SU-DHL-6 (cell line): ENCODE data around the gene MGP.

ENCODE experiments used
- H2AFZ ChIP-seq: fragments of 200-600 bp; sonication (generic); 2 replicates; pipeline ENCODE4 v1.6.1; 2014; ENCODE audit warnings: low read depth, mild to moderate bottlenecking, moderate library complexity, mixed read lengths, antibody characterized with exemption, low read length; ENCODE audit not compliant: severe bottlenecking
- H3F3A ChIP-seq: fragments of 200-600 bp; shearing (Covaris generic); 2 replicates; pipeline ENCODE4 v1.6.0; 2016; ENCODE audit warnings: antibody characterized with exemption, mild to moderate bottlenecking; ENCODE audit not compliant: insufficient read depth
- H3K27ac ChIP-seq: fragments of 200-600 bp; sonication (generic); 2 replicates; pipeline ENCODE4 v1.5.1; 2016; ENCODE audit warnings: low read depth, mild to moderate bottlenecking, low read length, moderate library complexity, mixed read lengths
- H3K27me3 ChIP-seq: fragments of 200-600 bp; sonication (generic), shearing (Covaris generic); 2 replicates; pipeline ENCODE4 v1.6.0; 2014; ENCODE audit warnings: mild to moderate bottlenecking, low read length
- H3K36me3 ChIP-seq: fragments of 200-600 bp; sonication (generic); 2 replicates; pipeline ENCODE4 v1.6.1; 2014; ENCODE audit warnings: mild to moderate bottlenecking, low read length, mixed read lengths
- H3K4me2 ChIP-seq: fragments of 300-600, 200-600 bp; shearing (Covaris generic), sonication (generic); 2 replicates; pipeline ENCODE4 v1.6.0; 2014; ENCODE audit warnings: low read length, low read depth, mild to moderate bottlenecking; ENCODE audit not compliant: poor library complexity, severe bottlenecking
- H3K4me3 ChIP-seq: fragments of 200-600 bp; sonication (generic); 2 replicates; pipeline ENCODE4 v1.5.1; 2014; ENCODE audit warnings: antibody characterized with exemption, low read length, mild to moderate bottlenecking, mixed read lengths; ENCODE audit not compliant: insufficient read depth, poor library complexity, severe bottlenecking
- H3K79me2 ChIP-seq: fragments of 200-600 bp; sonication (generic); 2 replicates; pipeline ENCODE4 v1.6.1; 2014; ENCODE audit warnings: mild to moderate bottlenecking, low read length, moderate library complexity; ENCODE audit not compliant: insufficient read depth
- H3K9ac ChIP-seq: fragments of 200-600 bp; sonication (generic); 2 replicates; pipeline ENCODE4 v1.7.0; 2014; ENCODE audit warnings: mild to moderate bottlenecking, low read length
- H3K9me2 ChIP-seq: fragments of 200-600 bp; sonication (generic); replicated peaks from 2 replicates; pipeline ENCODE4 v1.6.1; 2014; ENCODE audit warnings: low read length; ENCODE audit not compliant: insufficient read depth
- H3K9me3 ChIP-seq: fragments of 200-600 bp; sonication (generic); 2 replicates; pipeline ENCODE4 v1.6.1; 2014; ENCODE audit warnings: low read length, mixed read lengths; ENCODE audit not compliant: insufficient read depth
- H4K20me1 ChIP-seq: fragments of 200-600 bp; sonication (generic); 2 replicates; pipeline ENCODE4 v1.6.1; 2014; ENCODE audit warnings: low read depth, mild to moderate bottlenecking, antibody characterized with exemption, low read length, moderate library complexity, mixed read lengths
- CTCF ChIP-seq: fragments of 200-600 bp; sonication (generic); IDR thresholded peaks from one replicate; pipeline ENCODE4 v1.5.1; 2017; ENCODE audit warnings: antibody characterized with exemption, mild to moderate bottlenecking, low read length, moderate library complexity; ENCODE audit not compliant: insufficient read depth, poor library complexity, severe bottlenecking
- EZH2phosphoT487 ChIP-seq: fragments of 200-600 bp; sonication (generic), shearing (Covaris generic); conservative IDR thresholded peaks from 2 replicates; pipeline ENCODE4 v1.6.1; 2018; ENCODE audit warnings: mild to moderate bottlenecking, antibody characterized with exemption, low read length, moderate library complexity, mixed read lengths

MGP gene

GRCh38 chr12:14904854-14905253 lies 19.2 kb upstream of the MGP start:
- TF ChIP-seq CTCF = no peak
- TF ChIP-seq EZH2phosphoT487 = no peak
- no peaks in the 10 kb centered on the region for H3K9me3 ChIP-seq
- H3K36me3 ChIP-seq = no peaks in the 10 kb centered on the region
- no peak overlapping the region for H3K27ac ChIP-seq
- no peaks in the 10 kb centered on the region for H3K79me2 ChIP-seq
- no peaks in the 10 kb centered on the region for H4K20me1 ChIP-seq
- H3K4me2 ChIP-seq = no peak overlapping the region
- no peak overlapping the region for H2AFZ ChIP-seq
- H3K27me3 ChIP-seq = no peaks in the 10 kb centered on the region
- H3F3A ChIP-seq = no peaks in the 10 kb centered on the region
- H3K9ac ChIP-seq = no peak overlapping the region
- no peak overlapping the region for H3K4me3 ChIP-seq
- H3K9me2 ChIP-seq = no peaks in the 10 kb centered on the region

- no peaks in the 10 kb centered on the region for H4K20me1 ChIP-seq
- H3K79me2 ChIP-seq = no peaks in the 10 kb centered on the region
- H3K4me2 ChIP-seq = no peak overlapping the region
- no peak overlapping the region for H3K9ac ChIP-seq
- no peak overlapping the region for H3K27ac ChIP-seq
- H3F3A ChIP-seq = no peaks in the 10 kb centered on the region
- H2AFZ ChIP-seq = no peak overlapping the region
- no peaks in the 10 kb centered on the region for H3K9me2 ChIP-seq
- no peaks in the 10 kb centered on the region for H3K9me3 ChIP-seq
- no peaks in the 10 kb centered on the region for H3K27me3 ChIP-seq
- TF ChIP-seq CTCF = no peak
- TF ChIP-seq EZH2phosphoT487 = no peak
- no peak overlapping the region for H3K4me3 ChIP-seq
- H3K36me3 ChIP-seq = no peaks in the 10 kb centered on the region
Observed at GRCh38 chr12:14903386-14904098, 17.9 kb upstream of the MGP start.

- Histone ChIP-seq H3K36me3 (no peaks in the 10 kb centered on the region), H3K27me3 (no peaks in the 10 kb centered on the region), H3K4me3 (no peak overlapping the region), H2AFZ (no peak overlapping the region), H3K9me2 (no peaks in the 10 kb centered on the region), H3K9ac (no peak overlapping the region), H3F3A (no peaks in the 10 kb centered on the region), H3K9me3 (no peaks in the 10 kb centered on the region), H3K27ac (no peak overlapping the region), H4K20me1 (no peaks in the 10 kb centered on the region; the same call in 1 of the 2 replicates), H3K79me2 (no peaks in the 10 kb centered on the region), H3K4me2 (no peak overlapping the region)
- TF ChIP-seq CTCF (no peak), EZH2phosphoT487 (no peak)
Observed at GRCh38 chr12:14902465-14902864, 16.8 kb upstream of the MGP start.
